Stromal cell of bone marrow (primary cell): ENCODE measurements around the gene LIMS1.
"Not testable (repeated sequence)": the region's sequence is repeated elsewhere in the genome, so short reads cannot be mapped to it uniquely, and the experiment has no call there.

ENCODE experiments used
- DNase-seq: peaks from one replicate; pipeline ENCODE4 v3.0.0-alpha.2; 2012; ENCODE audit warnings: low read depth

The LIMS1 gene

DNA sequence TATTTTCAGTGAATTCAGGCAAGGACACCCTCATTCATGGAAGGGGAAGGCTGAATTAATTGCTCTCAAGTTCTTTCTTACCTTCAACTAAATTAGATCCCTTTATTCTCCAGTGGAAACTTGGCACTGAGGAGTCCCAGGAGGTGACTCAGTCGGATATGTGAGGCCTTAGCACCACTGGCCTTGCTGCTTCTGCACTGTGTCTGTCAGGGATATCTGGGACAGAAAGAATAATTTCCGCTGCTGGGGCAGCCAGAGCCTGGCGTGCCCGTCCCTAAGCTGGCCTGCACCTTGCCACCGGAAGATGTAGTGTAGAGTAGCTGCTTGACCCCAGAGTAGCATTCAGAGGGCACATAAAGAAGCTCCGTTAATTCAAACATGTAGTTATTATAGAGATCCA, 53.4 kb downstream of the LIMS1 start:
- DNase-seq: no peak

- no peak for DNase-seq
Measured at GRCh38 chr2:108588070-108588668, 53.9 kb downstream of the LIMS1 start.

DNA sequence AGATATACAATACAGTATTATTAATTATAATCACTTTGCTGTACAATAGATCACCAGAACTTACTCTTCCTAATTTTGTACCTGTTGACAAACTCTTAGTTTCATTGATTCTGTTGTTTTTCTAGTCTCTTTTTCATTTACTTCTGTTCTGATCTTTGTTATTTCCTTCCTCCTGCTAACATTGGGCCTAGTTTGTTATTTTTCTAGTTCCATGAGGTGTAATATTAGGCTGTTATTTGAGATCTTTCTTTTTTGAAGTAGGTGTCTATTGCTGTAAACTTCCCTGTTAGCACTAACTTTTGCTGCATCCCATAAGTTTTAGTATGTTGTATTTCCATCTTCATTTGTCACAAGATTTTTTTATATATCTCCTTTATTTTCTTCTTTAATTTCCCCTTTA, 55.1 kb downstream of the LIMS1 start:
- DNase-seq: no peak

- no peak for DNase-seq
Measured at GRCh38 chr2:108589781-108590180, 55.5 kb downstream of the LIMS1 start.

GRCh38 chr2:108591163-108591562, 56.9 kb downstream of the LIMS1 start:
- DNase-seq: no peak

GRCh38 chr2:108593547-108594098, 59.4 kb downstream of the LIMS1 start:
- peak; percentile 89 for DNase-seq

GRCh38 chr2:108594132-108594981, 60.1 kb downstream of the LIMS1 start:
- DNase-seq: peak; percentile 83

DNA sequence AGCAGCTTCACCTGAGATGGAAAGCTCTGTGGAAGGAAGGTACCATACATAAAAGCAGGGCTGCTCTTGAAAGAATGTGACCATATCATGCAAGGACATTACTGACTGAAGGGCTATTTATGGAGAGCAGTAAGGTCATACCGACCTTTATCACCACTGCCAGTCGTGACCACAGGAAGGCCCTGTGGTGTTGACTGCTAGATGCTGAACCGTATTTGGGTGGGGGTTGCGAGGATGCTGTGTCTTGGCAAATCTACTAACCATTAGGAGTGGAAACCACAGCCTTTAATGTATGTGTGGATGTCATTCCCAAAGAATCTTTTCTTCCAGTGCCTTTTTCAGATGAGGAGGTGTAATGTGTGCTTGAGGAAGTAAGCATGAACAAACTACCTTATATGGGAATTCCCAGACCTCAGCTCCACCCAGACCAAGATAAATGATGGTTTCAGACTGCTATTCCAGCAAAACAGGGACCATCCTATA, 60.8 kb downstream of the LIMS1 start:
- no peak for DNase-seq

GRCh38 chr2:108595771-108596170, 61.5 kb downstream of the LIMS1 start:
- not testable (repeated sequence) for DNase-seq

DNA sequence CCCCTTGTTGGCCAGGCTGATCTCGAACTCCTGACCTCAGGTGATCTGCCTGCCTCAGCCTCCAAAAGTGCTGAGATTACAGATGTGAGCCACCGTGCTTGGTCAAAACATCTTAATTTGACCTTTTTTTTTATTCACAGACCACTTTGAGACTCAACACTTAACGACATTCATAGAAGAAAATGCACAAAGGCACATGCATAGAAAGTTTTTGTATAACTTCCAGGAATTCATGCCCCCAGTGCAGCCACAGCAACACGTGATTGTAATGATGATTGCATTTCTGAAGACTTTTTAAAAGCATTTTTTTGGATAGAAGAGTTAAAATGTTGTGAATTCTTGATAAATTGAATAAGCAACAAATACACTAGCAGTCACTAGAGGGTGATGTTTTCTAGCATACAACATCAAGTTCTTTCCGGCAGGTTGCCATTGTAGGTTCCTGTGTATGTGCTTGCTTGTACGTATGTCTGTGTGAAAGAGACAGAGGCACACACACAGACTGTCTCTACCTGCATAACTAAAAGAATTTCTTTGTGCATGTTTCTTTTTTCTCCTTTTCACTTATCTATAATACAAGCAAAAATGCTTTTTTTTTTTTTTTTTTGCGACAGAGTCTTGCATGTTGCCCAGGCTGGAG, 63.0 kb downstream of the LIMS1 start:
- peak; percentile 33 for DNase-seq

DNA sequence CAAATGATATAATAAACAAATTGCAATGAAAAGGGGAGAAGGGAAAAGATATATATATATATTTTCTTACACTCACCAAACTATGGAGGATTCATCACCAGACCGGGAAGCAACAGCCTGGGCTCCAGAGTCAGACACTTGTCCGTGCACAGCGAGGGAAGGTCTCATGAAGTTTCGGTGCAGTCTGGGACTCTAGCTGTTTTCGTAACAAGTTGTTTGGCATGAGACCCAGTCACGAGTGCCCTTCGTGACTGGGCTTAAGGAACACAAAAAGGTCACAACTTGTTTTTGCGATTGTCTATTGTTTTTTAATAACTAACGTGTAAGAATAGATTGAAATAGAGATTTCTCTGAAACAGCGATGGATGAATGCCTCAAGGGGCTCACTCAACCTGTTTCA, 66.9 kb downstream of the LIMS1 start:
- DNase-seq: not testable (repeated sequence)

- no peak for DNase-seq
Measured at GRCh38 chr2:108602422-108602821, 68.2 kb downstream of the LIMS1 start.

DNA sequence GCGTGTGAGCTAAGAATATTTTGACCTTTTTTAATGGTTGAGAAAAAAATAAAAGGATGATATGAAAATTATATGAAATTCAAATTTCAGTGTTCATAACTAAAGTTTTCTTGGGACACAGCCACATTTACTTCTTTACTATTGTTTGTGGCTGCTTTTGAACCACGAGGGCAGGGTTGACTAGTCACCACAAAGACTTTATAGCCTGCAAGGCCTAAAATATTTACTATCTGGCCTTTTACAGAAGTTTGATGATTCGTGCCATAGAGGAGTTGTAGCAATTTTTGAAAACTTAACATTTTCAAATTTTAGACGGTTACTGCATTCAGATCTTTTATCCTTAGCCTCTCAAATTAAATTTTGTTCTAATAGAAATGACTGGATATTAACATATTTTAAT, 69.9 kb downstream of the LIMS1 start:
- no peak for DNase-seq

DNA sequence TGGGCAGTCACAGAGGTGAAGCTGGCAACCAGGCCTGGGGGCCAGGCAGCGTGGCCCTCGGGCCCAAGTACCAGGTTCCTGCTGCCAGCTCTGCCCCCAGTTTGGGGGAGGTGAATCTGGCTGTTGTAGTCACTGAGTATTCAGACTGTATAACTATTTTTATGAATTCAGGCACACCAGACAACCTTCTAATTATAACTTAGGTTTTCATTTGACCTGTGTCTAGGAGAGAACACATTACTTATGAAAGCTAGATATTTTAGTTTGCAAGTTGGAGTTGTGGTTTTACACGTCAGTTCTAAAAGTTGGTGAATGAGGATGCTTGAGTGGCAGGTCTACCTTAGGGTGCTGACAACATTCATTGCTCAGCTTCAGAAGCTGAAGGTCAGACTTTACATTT, 71.7 kb downstream of the LIMS1 start:
- DNase-seq: no peak

DNA sequence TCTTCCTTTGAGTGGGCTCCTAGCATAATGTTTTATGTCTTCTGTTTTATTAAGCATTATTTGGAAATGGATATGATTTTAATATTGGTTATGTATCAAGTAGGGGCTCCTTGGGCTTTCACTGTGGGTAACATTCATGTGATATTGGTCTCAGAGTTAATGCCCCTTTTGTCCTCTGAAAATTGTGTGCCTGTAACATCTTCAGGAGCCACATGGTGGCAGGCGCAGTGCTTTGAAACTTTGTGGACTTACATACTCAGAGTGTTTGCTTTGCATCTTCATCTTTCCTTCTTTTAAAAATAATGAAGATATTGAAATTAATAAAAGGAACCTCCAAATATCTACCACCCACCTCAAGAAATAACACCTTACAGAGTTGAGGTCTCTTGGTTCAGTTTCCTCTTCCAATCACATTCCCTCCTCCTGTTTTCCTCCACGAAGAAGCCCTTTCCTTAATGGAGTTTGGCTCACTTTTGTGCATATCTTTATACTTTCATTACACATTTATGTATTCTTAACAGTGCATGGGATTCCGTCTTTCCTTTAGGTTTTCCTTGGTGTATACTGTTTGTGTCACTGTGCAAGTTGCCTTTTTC, 73.5 kb downstream of the LIMS1 start:
- DNase-seq: no peak

DNA sequence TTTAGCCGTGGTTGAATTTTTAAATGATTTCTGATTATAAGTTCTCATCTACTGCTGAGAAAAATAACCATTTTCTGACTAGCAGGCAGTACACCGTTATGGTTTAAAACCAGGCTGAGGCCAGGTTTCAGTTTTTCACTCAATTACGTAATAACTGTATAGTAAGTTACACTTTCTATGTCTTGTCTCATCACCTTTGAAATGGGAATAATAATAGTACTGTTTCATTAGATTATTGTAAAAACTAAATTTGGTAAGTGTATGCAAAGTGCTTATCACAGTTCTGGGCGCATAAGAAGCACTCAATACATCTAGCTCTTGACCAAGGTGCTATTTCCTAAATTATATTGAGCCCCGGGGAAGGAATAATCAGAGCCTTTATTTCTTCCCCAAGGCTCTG, 76.8 kb downstream of the LIMS1 start:
- DNase-seq: no peak

- no peak for DNase-seq
Measured at GRCh38 chr2:108612153-108612513, 77.9 kb downstream of the LIMS1 start.

GRCh38 chr2:108612514-108613183, 78.4 kb downstream of the LIMS1 start:
- no peak for DNase-seq

GRCh38 chr2:108613261-108614042, 79.2 kb downstream of the LIMS1 start:
- DNase-seq: no peak

DNA sequence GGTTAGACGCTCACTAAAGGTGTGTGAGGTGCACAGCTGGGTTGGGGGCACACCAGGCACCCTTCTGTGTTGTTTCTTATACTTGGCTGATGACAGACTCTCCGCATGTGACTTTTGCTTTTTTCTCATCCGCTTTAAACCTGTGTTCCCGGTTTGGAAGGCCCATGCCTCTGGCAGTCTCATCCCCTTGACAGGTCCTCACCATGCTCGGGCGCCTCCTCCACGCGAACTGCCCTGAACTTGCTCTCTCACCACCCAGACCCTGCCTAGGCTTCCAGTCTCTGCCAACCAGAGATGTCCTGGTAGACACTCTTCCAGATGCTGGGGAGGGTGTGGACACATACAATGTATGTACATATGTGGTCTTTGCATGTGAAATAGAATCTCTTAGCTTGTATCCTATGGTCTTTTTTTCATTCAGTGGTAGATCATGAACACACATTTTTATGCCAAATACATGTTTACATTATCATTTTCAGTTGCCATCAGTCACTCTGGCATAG, 79.8 kb downstream of the LIMS1 start:
- no peak for DNase-seq

DNA sequence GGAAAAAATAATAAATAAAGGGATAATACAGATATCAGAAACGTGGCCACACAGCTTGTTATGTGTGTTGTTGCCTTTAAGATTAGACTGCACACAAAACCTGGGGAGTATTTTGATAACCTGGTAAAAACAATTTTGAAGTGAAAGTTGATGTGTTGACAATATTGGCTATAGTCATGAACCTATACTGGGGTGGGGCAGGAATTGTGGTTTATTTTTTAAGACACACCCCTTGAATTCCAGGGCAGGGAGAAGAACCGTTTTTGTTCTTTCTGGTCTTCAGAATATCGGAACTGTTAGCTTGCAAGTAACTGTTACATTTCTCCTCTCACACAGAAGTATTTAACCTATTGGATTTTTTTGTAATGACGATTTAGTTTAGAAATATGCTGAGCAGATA, 80.4 kb downstream of the LIMS1 start:
- no peak for DNase-seq
